Measurements from ENCODE around the gene C3.
A peak's percentile ranks its signal among the peaks of the same experiment; 100 is the strongest.

C3 gene

GRCh38 chr19:6730941-6731670 lies 10.7 kb upstream of the C3 start:
- no peak for DNase-seq (ENCODE audit: low read depth in 2 of 2)

GRCh38 chr19:6730153-6730804 lies 9.8 kb upstream of the C3 start:
- DNase-seq (ENCODE audit: low read depth in 2 of 2): peak in 1 of 2 donors; percentile 36

GRCh38 chr19:6729573-6730152 lies 9.2 kb upstream of the C3 start:
- DNase-seq (ENCODE audit: low read depth in 2 of 2): no peak

DNA sequence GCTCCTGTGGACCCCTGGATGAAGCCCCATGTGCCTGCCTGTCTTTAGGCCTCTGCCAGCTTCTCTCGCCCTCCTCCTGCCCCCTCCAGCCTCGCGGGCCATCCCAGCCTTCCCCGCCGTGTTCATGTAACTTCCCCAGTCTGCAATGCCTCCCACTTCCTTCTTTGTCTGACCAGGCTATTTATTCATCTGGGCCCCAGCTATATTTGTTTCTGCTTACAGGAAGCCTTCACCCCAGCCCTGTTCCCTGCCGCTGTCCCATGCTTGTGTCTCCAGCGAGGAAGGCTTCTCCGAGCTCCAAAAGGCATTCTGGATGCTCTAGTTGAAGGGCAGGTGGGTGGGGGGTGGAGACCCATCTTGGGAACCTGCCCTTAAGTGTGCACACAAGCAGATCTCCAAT lies 7.9 kb upstream of the C3 start:
- no peak for DNase-seq (ENCODE audit: low read depth in 2 of 2)

DNA sequence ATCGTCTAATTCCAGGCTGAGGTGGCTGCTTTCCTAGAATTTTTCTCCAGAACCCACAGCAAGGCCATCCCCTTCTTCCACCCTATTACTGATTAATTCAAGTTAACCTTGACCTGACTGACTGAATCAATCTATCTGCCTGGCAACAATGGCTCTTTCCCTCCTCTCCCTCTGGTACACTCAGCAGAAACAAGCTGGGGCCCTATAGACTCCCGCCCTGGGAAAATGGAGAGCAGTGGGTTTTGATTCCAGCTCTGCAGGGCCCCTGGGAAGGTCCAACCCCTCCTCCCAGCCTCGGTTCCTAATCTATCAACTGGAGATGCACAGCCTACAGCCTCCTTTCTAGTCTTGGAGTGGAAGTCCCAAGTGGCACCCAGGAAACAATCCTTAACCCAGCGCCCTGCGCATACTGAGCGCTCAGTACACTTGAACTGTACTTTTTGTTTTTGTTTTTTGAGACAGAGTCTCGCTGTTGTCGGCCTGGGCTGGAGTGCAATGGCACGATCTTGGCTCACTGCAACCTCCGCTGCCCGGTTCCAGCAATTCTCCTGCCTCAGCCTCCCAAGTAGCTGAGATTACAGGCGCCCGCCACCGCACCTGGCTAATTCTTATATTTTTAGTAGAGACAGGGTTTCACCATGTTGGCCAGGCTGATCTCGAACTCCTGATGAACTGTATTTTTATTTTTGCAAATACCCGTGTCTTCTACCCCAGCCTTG lies 5.2 kb upstream of the C3 start:
- no peak for DNase-seq (ENCODE audit: low read depth in 2 of 2)

GRCh38 chr19:6724631-6725492 lies 4.4 kb upstream of the C3 start:
- DNase-seq (ENCODE audit: low read depth in 2 of 2): no peak

DNA sequence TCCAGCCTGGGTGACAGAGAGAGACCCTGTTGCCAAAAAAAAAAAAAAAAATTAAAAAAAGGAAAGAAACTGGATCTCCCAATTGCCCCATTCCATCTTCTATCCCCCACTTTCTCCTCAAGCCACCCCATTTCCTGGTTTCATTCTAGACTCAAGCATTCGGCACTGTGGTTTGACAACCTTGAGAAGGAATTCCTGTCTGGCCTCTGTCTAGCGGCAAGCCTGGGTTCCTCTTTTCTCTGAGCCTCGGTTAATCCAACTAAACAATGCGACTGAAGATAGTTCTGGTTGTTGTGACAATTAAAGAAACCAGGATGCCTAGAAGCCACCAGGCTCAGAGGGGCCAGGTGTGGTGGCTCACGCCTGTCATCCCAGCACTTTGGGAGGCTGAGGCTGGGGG lies 3.3 kb upstream of the C3 start:
- no peak for DNase-seq (ENCODE audit: low read depth in 2 of 2)

DNA sequence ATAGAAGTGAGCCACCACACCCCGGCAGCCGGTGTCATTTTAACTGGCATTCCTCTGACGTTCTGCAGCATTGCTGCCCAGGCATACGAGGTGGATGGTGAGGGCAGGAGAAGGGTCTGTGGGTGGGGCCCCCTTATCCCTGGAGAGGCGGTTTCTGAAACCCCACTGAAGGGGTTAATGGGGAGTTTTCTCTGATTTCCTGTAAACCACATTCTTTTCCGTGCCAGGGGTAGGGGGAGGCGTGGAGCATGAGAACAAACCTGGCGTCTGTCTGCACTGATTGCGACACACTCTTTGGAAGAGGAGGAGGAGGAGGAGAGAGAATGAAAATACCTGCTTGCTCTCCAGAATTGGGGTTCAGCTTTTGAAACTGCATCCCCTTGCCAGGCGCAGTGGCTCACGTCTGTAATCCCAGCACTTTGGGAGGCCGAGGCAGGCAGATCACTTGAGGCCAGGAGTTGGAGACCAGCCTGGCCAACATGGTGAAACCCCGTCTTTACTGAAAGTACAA lies 2.7 kb upstream of the C3 start:
- no peak for DNase-seq (ENCODE audit: low read depth in 2 of 2)

GRCh38 chr19:6721773-6722172 lies 1.3 kb upstream of the C3 start:
- no peak for DNase-seq (ENCODE audit: low read depth in 2 of 2)

DNA sequence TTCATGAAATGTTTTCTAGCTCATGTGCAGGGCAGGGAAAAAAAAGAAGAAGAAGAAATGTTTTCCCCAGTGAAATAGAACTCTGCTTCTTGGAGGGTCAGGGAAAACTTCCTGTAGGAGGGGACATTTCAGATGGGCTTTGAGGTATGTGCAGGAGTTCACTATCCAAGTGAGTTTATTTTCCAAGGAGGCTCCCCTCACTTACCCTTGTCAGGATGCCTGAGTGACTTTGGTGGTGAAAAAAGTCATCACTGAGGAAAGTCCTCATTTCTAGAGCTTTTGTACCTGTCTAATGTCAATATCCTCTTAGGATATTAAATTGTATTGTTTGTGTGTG lies 656 bp upstream of the C3 start:
- DNase-seq (ENCODE audit: low read depth in 2 of 2): no peak

- DNase-seq (ENCODE audit: low read depth in 2 of 2): no peak
Measured at GRCh38 chr19:6719992-6720368, 470 bp downstream of the C3 start.

DNA sequence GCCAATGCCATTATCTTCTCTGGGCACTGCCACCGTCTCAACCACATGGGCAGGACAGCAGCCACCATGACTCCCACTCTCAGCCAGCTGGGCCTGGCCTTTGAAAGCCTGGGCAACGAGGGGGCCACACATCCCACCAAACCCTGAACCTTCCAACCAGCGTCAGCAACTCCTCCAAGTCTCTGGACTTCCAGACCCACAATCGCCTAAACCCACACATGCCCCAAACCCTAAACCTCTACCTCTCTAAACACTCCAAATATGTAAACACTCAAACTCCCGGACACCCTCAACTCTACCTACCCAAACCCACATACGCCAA lies 949 bp downstream of the C3 start:
- DNase-seq (ENCODE audit: low read depth in 2 of 2): no peak

- no peak for DNase-seq (ENCODE audit: low read depth in 2 of 2)
Measured at GRCh38 chr19:6718741-6719539, 1.5 kb downstream of the C3 start.

GRCh38 chr19:6718111-6718740 lies 2.2 kb downstream of the C3 start:
- no peak for DNase-seq (ENCODE audit: low read depth in 2 of 2)

DNA sequence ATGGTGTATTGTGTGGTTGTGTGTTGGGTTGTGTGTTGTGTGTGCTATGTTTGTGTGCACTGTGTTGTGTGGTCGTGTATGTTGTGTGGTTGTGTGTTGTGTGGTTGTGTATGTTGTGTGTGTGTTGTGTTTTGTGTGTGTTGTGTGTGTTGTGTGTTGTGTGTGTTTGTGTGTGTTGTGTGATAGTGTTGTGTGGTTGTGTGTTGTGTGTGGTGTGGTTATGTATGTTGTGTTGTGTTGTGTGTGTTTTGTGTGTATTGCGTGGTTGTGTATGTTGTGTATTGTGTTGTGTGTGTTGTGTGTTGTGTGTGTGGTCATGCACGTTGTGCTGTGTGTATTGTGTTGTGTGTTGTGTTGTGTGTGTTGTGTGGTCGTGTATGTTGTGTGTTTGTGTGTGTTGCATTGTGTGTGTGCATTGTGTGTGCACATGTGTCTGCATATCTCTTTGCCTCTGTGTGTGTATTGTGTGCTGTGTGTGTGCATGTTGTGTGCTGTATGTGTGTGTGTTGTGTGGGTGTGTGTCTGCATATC lies 2.9 kb downstream of the C3 start:
- DNase-seq (ENCODE audit: low read depth in 2 of 2): no peak

GRCh38 chr19:6717036-6717435 lies 3.4 kb downstream of the C3 start:
- DNase-seq (ENCODE audit: low read depth in 2 of 2): no peak

DNA sequence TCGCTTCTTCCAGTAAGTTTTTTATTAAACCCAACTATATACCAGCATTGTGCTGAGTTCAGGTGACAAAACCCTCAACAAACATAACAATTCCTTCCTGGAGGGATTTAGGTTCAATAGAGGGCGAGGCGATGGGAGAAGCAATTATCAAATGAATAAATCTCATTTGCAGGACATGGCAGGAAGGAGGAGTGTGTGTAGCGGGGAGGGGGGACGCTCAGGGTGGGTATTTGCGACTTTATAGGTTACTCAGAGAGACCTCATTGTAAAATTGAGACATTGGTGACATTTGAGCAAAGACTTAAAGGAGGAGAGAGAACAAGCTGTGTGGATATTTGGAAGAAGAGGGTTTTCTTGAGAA lies 3.9 kb downstream of the C3 start:
- DNase-seq (ENCODE audit: low read depth in 2 of 2): no peak

- no peak for DNase-seq (ENCODE audit: low read depth in 2 of 2)
Measured at GRCh38 chr19:6714749-6715555, 5.5 kb downstream of the C3 start.

Measured in stimulated activated CD4-positive, alpha-beta T cell treated with anti-CD3 and anti-CD28 coated beads, Interleukin-1b, Interleukin-23, amount 100 ng/mL, for 4 hours (primary cell).